8988T (cell line): Measurements from ENCODE around the gene RNFT1.
"Not testable (repeated sequence)": the region's sequence is repeated elsewhere in the genome, so short reads cannot be mapped to it uniquely, and the experiment has no call there.

Source experiments
- DNase-seq: peaks from one replicate; pipeline ENCODE4 v3.0.0; 2011

RNFT1 gene

DNA sequence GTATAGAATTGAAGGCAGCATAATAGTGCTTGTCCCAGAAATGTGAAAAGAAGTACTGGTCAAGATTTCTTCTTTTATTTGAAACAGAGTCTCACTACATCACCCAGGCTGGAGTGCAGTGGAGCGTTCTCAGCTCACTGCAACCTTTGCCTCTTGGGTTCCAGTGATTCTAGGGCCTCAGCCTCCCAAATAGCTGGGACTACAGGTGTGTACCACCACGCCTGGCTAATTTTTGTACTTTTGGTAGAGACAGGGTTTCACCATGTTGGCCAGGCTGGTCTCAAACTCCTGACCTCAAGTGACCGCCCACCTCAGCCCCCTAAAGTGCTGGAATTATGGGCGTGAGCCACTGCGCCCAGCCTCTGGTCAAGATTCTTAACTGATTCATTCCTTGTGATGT lies 43.9 kb downstream of the RNFT1 start:
- DNase-seq = not testable (repeated sequence)

GRCh38 chr17:59916446-59916845 lies 48.1 kb downstream of the RNFT1 start:
- DNase-seq = no peak

DNA sequence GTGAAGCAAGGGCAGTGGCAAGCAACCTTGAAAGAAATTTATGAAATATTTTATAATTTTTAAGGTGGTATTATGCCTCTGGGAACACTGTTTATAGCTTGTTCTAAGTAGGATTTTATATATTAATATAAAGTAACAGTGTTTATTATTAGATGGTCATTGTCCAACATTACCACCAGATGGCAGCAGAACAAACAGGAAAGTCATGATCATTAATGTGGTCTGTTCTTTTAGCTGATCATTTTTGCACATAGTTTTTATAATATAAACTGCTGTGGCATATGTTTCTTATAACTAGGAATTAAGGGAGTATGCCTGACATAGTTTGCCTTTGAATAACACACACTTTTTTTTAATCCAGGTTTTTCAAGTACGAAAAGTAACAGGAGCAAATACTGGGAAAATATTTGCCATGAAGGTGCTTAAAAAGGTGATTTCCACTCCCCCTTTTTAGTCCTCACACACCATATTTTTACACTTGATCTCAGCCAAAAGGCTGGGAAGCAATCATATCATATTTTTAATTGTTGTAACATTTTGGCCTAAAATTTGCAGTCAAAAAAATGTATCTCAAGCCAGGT lies 50.2 kb downstream of the RNFT1 start:
- DNase-seq = no peak

- DNase-seq = no peak
These were observed 57.1 kb downstream of the RNFT1 start for GRCh38 chr17:59907467-59907866.

- DNase-seq = no peak
These were observed 61.1 kb downstream of the RNFT1 start for GRCh38 chr17:59903455-59903854.
